NCI-H1092 (cell line): ENCODE results near the gene CAPN12.
"Not testable (repeated sequence)": the region's sequence is repeated elsewhere in the genome, so short reads cannot be mapped to it uniquely, and the experiment has no call there.

Experiments
- DNase-seq: peaks from one replicate; lab custom pipeline; 2025; lab: John Stamatoyannopoulos, UW

Gene CAPN12

DNA sequence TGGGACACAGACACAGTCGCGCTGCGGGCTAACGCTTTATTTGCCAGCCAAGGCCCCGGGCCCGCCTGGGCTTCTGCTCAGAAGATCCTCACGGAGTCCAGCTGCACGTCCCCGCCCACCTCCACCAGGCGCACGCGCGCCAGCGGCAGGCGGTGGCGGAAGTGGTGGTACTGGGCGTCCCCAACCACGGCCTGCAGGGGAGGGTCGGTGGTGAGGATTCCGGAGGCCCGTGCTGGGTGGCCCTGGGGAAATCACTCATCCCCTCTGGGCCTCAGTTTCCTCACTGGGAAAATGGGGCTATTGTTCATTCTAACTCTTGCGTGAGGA is 26.6 kb upstream of the CAPN12 start:
- not testable (repeated sequence) for DNase-seq

DNA sequence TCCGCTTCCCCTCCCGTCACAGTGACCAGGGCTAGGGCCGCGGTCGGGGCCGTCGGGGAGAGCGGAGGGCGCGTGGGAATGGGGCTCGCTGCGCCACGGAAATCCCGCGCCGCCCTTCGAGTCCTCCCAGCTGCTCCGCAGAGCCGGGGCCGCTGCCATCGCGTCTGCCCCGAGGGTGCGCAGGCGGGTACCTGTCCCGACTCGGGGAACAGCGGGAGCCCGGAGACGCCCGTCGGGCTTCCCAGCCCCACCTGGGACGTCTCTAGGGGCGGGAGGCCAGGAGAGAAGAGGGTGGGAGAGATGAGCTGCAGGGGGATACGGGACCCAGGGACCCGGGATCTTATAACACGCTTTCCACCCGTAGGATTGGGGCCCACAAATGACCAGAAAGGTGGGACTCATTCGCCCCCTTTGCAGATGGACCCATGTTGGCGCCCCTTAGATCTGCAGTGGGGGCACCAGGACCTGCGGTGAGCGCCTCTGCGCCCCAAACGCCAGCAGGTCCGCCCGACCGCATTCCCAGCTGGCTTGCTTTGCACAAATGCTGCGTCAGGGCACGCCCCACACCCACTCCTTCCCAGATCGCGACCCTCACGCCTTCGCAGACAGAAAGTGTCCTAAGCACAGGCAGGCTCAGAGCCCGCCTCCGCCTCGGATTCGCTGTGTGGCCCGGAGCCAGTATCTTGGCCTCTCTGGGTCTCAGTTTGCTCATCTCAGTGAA is 26.1 kb upstream of the CAPN12 start:
- DNase-seq = not testable (repeated sequence)

DNA sequence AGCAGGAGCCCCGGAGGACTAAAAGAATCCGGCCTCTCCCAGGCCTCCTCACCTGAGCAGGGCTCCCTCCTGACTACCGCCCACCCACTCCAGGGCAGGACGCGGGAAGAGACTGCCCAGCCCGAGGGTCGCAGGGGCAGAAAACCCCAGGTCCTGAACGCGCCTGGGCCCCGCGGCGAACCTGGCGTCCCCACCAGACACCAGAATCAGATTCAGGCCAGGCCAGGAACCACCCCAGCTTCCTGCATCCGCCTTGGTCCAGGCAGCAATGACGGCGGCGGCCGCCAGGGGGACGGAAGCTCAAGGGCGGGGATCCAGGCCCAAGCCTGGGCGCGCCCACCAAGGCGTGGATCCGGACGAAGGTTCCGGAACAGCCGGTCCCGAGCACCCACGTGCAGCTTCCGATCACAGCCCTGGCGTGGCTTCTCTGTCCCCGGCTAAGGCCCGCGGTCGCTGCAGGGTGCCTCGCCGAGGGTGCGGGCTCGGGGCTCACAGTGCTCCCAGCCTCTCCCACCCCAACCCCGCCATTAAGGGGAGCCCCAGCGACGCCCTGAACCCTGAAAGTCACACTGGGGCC is 25.4 kb upstream of the CAPN12 start:
- DNase-seq = no peak

DNA sequence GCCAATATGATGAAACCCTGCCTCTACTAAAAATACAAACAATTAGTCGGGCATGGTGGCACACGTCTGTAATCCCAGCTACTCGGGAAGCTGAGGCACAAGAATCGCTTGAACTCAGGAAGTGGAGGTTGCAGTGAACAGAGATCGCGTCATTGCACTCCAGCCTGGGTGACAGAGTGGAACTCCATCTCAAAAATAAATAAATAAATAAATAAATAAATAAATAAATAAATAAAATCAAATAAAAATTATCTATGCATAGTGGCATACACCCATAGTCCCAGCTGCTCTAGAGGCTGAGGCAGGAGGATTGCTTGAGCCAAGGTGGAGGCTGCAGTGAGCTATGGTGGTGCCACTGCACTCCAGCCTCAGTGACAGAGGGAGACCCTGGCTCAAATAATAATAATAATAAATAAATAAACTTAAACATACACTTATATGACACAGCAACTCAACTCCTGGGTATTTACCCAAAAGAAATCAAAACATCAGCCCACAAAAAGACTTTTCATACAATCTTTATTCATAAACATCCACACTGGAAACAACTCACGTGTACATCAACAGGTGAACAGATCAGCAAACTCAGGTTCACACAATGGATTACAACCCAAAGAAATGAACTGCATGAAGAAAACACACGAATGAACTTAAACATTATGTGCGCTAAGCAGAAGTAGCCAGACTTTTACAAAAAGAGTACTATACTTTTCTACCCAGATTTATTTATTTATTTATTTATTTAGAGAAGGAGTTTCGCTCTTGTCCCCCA is 22.2 kb upstream of the CAPN12 start:
- no peak for DNase-seq

DNA sequence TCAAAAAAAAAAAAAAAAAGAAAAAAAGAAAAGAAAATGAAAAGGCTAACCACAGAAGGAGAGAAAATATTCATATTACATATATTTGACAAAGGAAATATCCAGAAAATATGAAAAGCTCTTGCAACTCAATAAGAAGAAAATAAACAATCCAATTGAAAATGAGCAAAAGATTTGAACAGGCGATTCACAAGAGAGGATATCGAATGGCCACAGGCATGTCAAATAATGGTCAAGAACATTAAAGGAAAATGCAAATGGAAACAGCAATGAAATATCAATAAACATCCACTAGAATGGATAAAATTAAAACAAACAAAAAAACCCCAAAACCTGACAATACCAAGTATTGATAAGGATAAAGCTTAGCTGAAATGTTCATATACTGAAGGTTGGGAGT is 20.9 kb upstream of the CAPN12 start:
- no peak for DNase-seq

DNA sequence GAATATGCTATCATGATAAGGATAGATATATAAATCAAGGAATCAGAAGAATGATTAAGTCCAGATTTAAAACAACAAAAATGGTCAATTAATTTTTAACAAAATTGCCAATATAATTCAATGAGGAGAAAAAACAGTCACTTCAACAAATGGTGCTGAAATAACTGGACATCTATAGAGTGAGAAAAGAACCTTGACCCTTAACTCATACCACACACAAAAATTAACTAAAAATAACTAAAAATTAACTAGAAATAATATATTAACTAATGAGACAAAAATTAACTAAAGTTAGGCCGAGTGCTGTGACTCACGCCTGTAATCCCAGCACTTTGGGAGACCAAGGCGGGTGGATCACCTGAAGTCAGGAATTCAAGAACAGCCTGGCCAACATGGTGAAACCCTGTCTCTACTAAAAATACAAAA is 19.5 kb upstream of the CAPN12 start:
- no peak for DNase-seq

DNA sequence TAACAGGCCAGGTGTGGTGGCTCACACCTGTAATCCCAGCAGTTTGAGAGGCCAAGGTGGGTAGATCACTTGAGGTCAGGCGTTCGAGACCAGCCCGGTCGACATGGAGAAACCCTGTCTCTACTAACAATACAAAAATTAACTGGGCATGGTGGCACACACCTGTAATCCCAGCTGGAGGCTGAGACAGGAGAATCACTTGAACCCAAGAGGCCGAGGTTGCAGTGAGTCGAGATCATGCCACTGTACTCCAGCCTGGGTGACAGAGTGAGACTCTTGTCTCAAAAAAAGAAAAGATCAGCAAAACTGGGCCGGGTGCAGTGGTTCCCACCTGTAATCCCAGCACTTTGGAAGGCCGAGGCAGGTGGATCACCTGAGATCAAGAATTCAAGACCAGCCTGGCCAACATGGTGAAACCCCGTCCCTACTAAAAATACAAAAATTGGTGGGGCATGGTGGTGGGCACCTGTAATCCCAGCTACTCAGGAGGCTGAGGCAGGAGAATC is 17.7 kb upstream of the CAPN12 start:
- not testable (repeated sequence) for DNase-seq

DNA sequence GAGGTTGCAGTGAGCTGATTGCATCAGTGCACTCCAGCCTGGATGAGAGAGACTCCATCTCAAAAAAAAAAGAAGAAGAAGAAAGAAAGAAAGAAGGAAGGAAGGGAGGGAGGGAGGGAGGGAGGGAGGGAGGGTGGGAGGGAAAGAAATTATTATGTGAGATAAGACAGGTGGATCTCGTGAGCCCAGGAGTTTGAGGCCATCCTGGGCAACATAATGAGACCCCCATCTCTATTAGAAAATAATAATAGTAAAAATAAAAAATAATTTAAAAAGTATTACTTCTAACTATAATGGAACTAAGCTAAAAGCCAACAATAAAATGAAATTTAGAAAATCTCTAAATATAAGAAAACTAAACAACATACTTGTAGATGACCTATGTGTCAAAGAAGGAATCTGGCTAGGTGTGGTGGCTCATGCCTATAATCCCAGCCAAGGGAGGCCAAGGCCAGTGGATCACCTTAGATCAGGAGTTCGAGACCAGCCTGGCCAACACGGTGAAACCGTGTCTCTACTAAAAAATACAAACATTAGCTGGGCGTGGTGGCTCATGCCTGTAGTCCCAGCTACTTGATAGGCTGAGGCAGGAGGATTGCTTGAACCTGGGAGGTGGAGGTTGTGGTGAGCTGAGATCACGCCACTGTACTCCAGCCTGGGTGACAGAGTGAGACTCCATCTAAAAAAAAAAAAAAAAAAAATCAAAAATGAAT is 16.7 kb upstream of the CAPN12 start:
- not testable (repeated sequence) for DNase-seq

DNA sequence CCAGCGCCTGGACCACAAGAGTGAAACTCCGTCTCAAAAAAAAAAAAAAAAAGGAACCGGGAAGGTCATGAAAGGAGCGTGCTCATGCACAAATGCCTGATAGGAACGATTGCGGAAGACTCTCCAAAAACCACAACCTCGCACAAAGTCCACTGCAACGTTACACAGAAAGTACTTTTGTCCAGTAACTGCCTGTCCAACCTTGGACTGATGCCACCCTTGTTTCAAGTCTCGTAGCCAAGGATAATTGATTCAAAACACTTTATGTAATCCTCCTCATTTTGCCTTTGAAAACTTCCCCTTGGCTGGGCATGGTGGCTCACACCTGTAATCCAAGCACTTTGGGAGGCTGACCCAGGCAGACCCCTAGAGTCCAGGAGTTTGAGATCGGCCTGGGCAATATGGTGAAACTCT is 15.3 kb upstream of the CAPN12 start:
- DNase-seq = no peak

DNA sequence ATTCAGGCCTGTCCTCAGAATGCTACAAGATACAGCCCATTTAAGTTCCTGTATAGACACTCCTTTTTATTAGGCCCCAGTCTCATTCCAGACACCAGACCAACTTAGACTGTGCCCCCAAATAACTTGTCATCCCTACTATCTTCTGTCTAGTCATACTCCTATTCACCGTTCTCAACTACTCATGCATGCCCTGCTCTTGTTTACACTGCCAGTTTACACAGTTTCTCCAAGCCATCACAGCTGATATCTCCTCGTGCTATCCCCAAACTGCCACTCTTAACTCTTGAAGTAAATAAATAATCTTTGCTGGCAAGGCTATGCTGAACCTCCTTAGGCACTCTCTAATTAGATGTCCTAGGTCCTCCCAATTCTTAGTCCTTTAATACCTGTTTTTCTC is 9.9 kb upstream of the CAPN12 start:
- not testable (repeated sequence) for DNase-seq

DNA sequence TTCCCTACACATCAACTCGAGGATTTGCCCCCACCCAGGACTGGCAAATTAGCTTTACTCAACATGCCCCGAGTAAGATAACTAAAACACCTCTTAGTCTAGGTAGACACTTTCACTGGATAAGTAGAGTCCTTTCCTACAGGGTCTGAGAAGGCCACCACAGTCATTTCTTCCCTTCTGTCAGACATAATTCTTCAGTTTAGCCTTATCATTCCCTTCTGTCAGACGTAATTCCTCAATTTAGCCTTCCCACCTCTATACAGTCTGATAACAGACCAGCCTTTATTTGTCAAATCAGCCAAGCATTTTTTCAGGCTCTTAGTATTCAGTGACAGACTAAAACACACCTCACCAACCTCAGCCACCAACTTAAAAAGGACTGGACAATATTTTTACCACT is 9.5 kb upstream of the CAPN12 start:
- not testable (repeated sequence) for DNase-seq

DNA sequence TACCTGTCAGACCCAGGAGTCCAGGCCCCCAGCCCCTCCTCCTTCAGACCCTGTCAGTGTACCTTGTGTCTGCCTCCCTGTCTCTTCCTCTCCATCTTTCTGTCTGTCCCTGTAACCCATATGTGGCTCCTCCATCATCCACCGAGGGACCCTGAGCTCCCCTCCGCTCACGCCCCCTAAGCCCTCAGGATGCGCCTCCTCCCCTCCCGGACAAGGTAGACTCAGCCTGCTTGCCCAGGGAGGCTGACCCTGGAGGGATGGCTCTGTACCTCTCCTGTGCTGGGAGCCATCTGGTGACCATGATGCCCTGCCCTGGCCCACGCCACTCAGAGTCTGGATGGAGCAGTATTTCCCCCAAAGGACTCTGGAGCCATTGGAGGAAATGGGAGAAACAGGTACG is 1.0 kb upstream of the CAPN12 start:
- DNase-seq = no peak

DNA sequence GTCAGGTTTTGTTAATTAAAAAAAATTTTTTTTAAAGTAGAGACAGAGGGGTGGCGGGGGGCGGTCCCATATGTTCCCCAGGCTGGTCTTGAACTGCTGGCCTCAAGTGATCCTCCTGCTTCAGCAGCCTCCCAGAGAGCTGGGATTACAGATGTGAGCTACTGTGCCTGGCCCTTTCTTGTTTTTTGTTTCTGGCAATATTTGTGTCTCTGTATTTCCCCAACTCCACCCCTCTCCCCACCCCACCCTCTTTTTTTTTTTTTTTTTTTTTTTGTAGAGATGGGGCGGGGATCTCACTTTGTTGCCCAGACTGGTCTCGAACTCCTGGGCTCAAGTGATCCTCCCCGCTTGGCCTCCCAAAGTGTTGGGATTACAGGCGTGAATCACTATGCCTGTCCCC is 600 bp upstream of the CAPN12 start:
- no peak for DNase-seq

DNA sequence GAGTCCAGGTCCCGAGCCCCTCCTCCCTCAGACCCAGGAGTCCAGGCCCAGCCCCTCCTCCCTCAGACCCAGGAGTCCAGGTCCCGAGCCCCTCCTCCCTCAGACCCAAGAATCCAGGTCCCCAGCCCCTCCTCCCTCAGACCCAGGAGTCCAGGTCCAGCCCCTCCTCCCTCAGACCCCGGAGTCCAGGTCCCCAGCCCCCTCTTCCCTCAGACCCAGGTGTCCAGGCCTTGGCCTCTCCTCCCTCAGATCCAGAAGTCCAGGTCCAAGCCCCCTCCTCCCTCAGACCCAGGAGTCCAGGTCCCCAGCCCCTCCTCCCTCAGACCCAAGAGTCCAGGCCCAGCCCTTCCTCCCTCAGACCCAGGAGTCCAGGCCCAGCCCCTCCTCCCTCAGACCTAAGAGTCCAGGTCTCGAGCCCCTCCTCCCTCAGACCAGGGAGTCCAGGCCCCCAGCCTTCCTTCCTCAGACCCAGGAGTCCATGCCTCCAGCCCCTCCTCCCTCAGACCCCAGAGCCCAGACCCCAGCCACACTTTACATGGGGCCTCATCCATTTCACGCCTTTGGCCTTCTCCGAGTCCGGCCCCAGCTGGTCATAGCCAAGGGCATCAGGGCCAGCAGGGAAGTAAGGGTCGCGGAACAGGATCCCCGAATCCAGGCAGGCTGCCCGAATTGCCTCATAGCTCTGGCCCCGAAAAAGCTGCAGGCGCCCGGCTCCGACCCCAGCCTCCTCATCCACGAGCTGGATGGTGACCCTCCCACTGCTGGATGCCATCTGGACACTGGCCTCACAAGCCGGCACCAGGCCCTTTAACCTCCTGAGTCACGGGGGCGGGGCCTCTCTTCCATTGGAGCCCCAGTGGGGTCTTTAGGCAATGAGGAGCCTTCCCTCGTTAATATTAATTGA is 628 bp downstream of the CAPN12 start:
- no peak for DNase-seq

DNA sequence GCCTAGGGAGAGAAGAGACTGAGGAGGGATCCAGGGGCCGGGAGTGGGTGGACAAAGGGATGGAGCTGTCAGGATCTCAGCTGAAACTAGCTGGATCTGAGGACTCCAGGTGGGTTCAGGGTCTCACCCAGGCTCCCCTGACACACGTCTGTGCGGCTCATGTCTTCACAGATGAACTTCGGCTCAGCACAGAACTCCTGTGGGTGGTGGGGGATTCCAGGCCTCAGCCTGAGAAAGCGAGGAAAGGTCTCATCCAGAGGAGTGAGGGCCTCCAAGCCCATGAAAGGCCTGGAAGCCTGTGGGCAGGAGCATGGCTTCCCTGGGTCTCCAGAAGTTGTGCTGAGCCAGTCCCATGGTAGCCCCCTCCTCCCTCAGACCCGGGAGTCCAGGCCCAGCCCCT is 1.4 kb downstream of the CAPN12 start:
- no peak for DNase-seq

DNA sequence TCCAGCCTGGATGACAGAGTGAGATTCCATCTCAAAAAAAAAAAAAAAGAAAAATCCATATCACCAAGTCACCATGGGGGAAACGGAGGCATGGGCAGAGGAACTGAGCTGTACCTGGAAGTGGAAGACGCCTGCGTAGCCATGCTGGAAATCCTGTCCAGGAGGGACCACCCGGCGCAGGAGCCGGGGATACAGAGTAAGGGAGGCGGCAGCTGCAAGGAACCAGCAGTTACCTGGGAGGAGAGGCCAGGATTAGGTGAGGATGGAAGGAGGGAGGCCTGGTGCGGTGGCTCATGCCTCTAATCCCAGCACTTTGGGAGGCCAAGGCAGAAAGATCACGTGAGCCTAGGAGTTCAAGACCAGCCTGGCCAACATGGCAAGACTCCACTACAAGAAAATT is 2.0 kb downstream of the CAPN12 start:
- no peak for DNase-seq

DNA sequence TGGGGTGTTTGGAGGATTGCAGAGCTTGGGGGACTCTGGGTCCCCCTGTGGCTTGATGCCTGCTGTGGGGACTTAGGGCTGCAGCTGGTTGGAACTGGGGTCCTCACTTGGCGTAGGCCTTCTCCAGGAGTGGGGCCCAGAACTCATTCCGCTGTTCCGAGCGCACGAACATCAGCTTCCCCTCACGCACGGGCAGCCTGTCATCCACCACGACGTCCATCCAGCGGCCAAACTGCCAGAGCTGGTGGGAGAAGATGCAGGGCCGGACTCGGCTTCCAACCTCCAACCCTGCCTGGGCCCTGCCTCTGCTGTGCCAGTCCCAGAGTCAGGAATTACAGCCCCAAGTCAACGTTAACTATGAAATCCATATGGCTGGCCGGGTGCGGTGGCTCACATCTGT is 2.6 kb downstream of the CAPN12 start:
- no peak for DNase-seq

DNA sequence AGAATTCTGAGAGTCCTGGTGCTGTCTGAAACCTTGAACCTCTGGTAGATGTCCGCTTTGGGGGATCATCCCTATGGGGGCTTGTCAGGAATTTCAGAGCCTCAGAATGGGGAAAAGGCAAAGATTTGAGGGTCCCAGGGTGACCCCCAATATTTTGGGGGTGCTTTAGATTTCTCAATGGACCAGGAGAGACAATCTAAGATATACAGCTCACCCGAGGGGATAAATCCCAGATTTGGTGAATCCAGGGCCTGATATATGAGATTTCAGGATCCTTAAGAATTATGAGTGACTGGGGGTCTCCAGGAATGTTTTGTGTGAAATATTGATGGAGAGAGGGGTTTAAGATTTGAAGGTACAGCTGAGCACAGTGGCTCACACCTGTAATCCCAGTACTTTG is 3.3 kb downstream of the CAPN12 start:
- DNase-seq = no peak

DNA sequence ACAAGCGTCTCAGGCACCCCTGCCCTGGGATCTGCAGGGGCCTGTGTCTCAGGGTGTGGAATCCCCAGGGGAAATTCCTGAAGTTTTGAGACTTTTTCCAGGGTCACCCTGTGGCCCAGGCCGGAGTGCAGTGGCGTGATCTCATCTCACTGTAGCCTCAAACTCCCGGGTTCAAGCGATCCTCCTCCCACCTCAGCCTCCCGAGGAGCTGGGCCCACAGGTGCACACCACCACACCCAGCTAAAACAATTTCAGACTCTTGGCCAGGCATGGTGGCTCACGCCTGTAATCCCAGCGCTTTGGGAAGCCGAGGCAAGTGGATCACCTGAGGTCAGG is 4.0 kb downstream of the CAPN12 start:
- DNase-seq = no peak

DNA sequence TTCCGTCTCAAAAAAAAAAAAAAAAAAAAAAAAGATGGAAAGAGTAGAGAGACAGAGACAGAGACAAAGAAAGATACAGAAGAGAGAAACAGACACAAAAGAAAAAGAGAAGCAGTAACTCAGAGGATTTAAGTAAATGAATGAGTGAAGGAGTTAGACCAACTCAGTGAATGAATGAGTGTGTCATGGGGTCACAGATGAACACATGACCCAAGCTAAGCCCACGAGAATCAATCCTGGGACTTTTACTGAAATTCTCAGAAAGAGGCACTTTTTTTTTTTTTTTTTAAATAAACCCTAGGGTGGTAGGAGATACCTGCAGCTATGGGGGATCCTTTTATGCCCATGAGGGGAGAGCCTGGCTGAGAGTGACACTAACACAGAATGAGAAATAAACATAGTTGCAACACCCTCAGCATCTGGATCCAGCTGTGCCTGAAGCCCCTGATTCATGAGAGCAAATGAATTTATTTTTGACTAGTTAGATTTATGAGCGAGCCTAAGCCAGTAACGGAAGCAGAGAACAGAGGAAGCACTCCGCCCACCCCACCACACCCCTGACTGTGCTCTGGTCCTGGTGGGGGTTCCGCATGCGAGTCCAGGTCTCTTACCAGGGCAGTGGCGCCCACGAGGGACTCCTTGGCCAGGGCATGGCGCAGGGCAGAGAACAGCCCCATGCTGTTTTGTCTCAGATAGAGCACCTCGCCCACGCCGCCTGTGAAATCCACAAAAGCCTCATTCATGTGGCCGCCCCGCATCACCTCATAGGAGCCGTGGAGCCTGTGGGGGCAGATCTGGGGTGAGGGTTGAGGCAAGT is 4.6 kb downstream of the CAPN12 start:
- DNase-seq = no peak
